ENCODE data around the gene AKR1C3. TPM values are rescaled to one million over a fixed set of nuclear protein-coding genes. Genes with fewer than 3 reads are reported as not detected.

AKR1C3 gene
- total RNA-seq, 2 experiments from 2014 or later: not detected

GRCh38 chr10:5103481-5103880 is 9.3 kb downstream of the AKR1C3 start:
- Histone ChIP-seq H3K27ac (ENCODE audit: low read depth, low read length, poor library complexity, severe bottlenecking) (no peak overlapping the region), H4K20me1 (ENCODE audit: insufficient read depth, low read length) (no peaks in the 10 kb centered on the region), H2AFZ (ENCODE audit: low read length) (no peak overlapping the region), H3K79me2 (ENCODE audit: insufficient read depth, low read depth, low read length) (no peaks in the 10 kb centered on the region), H3K9me3 (ENCODE audit: low read length) (no peaks in the 10 kb centered on the region), H3K9me2 (ENCODE audit: insufficient read depth, low read length) (no peaks in the 10 kb centered on the region), H3K4me1 (ENCODE audit: insufficient read depth, low read length, poor library complexity, severe bottlenecking) (no peaks in the 10 kb centered on the region), H3K36me3 (ENCODE audit: insufficient read depth, low read length) (no peaks in the 10 kb centered on the region), H3K4me2 (ENCODE audit: low read length) (no peak overlapping the region), H3K4me3 (ENCODE audit: low read depth, low read length, poor library complexity, severe bottlenecking) (no peak overlapping the region)
- ChIA-PET POLR2A (no interaction called here), CTCF (ENCODE audit: unreplicated experiment) (no interaction called here)
- TF ChIP-seq CTCF (conservative IDR thresholded peaks at IDR 0.05; ENCODE audit: low read length): no peak
- TF ChIP-seq EZH2phosphoT487 (IDR thresholded peaks at IDR 0.05; ENCODE audit: borderline replicate concordance, low read depth, low read length): no peak
- DNase-seq (ENCODE audit: low spot score): no peak
- BruUV-seq (replicated peaks): no TSS peak
- intact Hi-C loops (cut with micrococcal nuclease; ENCODE audit: unreplicated experiment): no loop called here

DNA sequence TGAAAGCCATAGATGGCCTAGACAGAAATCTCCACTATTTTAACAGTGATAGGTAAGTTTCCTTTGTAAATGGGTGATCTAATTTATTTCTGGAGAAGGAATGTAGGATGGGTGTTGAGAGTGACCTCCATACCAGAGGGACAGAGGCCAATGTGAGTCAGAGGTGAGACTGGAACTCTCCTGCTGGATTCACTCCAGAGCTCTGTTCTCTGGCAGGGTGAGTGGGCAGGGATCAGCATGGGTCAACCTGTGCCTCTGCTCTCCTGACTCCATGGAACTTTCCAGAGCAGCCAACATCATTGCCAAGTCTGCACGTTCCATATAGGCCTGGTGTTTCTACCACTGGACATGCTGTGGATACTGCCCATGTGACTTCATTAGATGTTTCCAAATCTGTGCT is 11.4 kb downstream of the AKR1C3 start:
- no peak overlapping the region for H3K4me3 ChIP-seq (ENCODE audit: low read depth, low read length, poor library complexity, severe bottlenecking)
- H2AFZ ChIP-seq (ENCODE audit: low read length): no peak overlapping the region
- no TSS peak for BruUV-seq (replicated peaks)
- H3K4me2 ChIP-seq (ENCODE audit: low read length): no peak overlapping the region
- ChIA-PET CTCF (ENCODE audit: unreplicated experiment) (no interaction called here), POLR2A (interaction anchor here (1.7 kb wide), 1 partner anchor 9 kb away, joined by 6 read pairs; no protein-coding TSS in a partner anchor)
- DNase-seq (ENCODE audit: low spot score): no peak
- no peaks in the 10 kb centered on the region for H3K9me3 ChIP-seq (ENCODE audit: low read length)
- H3K36me3 ChIP-seq (ENCODE audit: insufficient read depth, low read length): no peaks in the 10 kb centered on the region
- TF ChIP-seq CTCF (conservative IDR thresholded peaks at IDR 0.05; ENCODE audit: low read length) (no peak), EZH2phosphoT487 (IDR thresholded peaks at IDR 0.05; ENCODE audit: borderline replicate concordance, low read depth, low read length) (no peak)
- H3K27ac ChIP-seq (ENCODE audit: low read depth, low read length, poor library complexity, severe bottlenecking): no peak overlapping the region
- H4K20me1 ChIP-seq (ENCODE audit: insufficient read depth, low read length): no peaks in the 10 kb centered on the region
- intact Hi-C loops (cut with micrococcal nuclease; ENCODE audit: unreplicated experiment): no loop called here
- no peaks in the 10 kb centered on the region for H3K4me1 ChIP-seq (ENCODE audit: insufficient read depth, low read length, poor library complexity, severe bottlenecking)
- no peaks in the 10 kb centered on the region for H3K9me2 ChIP-seq (ENCODE audit: insufficient read depth, low read length)
- H3K79me2 ChIP-seq (ENCODE audit: insufficient read depth, low read depth, low read length): no peaks in the 10 kb centered on the region

- no peak overlapping the region for H3K27ac ChIP-seq (ENCODE audit: low read depth, low read length, poor library complexity, severe bottlenecking)
- no peaks in the 10 kb centered on the region for H3K9me3 ChIP-seq (ENCODE audit: low read length)
- no peak for DNase-seq (ENCODE audit: low spot score)
- H3K4me1 ChIP-seq (ENCODE audit: insufficient read depth, low read length, poor library complexity, severe bottlenecking): no peaks in the 10 kb centered on the region
- TF ChIP-seq EZH2phosphoT487 (IDR thresholded peaks at IDR 0.05; ENCODE audit: borderline replicate concordance, low read depth, low read length): no peak
- TF ChIP-seq CTCF (conservative IDR thresholded peaks at IDR 0.05; ENCODE audit: low read length): no peak
- intact Hi-C loops (cut with micrococcal nuclease; ENCODE audit: unreplicated experiment): no loop called here
- no peaks in the 10 kb centered on the region for H3K9me2 ChIP-seq (ENCODE audit: insufficient read depth, low read length)
- no peak overlapping the region for H3K4me3 ChIP-seq (ENCODE audit: low read depth, low read length, poor library complexity, severe bottlenecking)
- no peaks in the 10 kb centered on the region for H4K20me1 ChIP-seq (ENCODE audit: insufficient read depth, low read length)
- H2AFZ ChIP-seq (ENCODE audit: low read length): no peak overlapping the region
- H3K4me2 ChIP-seq (ENCODE audit: low read length): no peak overlapping the region
- no TSS peak for BruUV-seq (replicated peaks)
- no peaks in the 10 kb centered on the region for H3K79me2 ChIP-seq (ENCODE audit: insufficient read depth, low read depth, low read length)
- ChIA-PET POLR2A (interaction anchor here (1.7 kb wide), 1 partner anchor 10 kb away, joined by 6 read pairs; no protein-coding TSS in a partner anchor), CTCF (ENCODE audit: unreplicated experiment) (no interaction called here)
- H3K36me3 ChIP-seq (ENCODE audit: insufficient read depth, low read length): no peaks in the 10 kb centered on the region
Measured at GRCh38 chr10:5106553-5106952, 12.3 kb downstream of the AKR1C3 start.
